GM19193 (cell line): Measurements from ENCODE around the gene FBP2.

Source experiments
- POLR2A ChIP-seq: IDR thresholded peaks from 4 replicates; pipeline ENCODE4 v1.6.1; 2011; ENCODE audit not compliant: insufficient read depth, insufficient read length; ENCODE audit errors: extremely low read depth

Gene FBP2

GRCh38 chr9:94593459-94594345, at the start of gene FBP2:
FBP2 (minus strand) TSS chr9:94593824; CDS start chr9:94593726, 98 bp downstream.
- TF ChIP-seq POLR2A, result no peak

GRCh38 chr9:94643176-94643575, 49.6 kb upstream of the FBP2 start:
- no peak for TF ChIP-seq POLR2A

- no peak for TF ChIP-seq POLR2A
Measured at GRCh38 chr9:94642501-94642900, 48.9 kb upstream of the FBP2 start.

GRCh38 chr9:94639999-94640376, 46.4 kb upstream of the FBP2 start:
- TF ChIP-seq POLR2A, result no peak

DNA sequence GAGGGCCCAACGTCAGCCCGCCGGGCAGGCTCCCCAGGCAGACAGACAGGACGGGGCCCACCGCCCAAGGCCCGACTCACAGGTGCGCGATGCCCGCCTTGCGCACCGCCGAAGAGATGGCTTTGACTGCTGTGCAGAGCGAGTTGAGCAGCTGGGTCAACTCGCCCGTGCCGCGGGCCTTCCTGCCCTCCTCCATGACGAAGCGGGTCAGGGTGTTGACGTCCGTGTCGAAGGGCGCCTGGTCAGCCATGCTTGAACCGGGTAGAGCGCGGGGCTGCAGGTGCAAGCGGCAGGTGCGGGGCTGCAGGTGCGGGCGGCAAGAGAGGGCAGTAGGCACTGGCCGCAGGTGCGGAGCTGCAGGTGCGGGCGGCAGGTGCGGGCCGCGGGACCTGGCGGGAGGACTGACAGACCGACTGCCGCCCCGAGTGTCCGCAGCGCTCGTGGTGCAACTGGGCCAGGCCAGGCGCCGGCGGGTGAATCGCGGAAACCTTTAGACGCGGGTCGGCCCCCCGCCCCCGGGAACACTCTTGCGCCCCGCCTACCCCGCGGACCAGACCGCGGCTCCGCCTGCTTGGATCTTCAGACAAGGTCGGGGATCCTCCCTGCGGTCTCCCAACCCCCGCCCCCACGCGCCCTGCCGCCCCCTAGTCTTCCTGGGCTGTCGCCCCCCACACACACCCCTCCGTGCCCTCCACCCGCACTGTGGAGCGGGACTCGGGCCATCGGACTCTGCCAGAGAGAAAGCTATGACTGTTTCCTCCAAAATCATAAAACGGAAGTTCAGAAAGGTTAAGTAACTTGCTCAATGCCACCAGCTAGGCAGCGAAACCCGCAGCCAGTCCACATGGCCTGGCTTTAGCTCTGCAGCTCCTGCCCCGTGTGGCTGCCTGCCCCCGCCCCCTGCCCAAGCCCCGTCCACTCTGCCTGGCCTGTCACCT, 45.7 kb upstream of the FBP2 start, which contains the start of gene FBP1:
TSS of gene FBP1 (minus strand) at position 458 of the 938 bp plus-strand sequence. CDS start at position 250, 208 bp downstream.
- TF ChIP-seq POLR2A, result no peak

- TF ChIP-seq POLR2A, result no peak
Measured at GRCh38 chr9:94638335-94639060, 44.9 kb upstream of the FBP2 start.

DNA sequence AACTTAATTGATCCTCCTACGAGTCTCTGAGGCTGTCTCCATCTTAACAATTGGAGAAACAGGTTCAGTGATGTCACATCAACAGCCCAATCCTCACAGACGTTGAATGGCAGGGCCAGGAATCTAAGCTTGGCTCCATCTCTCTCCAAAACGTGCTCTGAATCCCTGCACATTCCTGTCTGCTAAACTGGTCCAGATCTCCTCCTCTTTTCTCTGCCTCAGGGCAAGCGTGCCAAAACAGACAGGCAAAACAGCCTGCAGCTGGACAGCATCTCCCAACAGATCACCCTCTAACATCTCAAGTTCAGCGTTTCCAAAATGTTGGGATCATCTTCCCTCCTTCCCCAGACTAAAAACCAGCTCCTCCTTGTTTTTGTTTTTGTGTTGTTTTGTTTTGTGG, 39.1 kb upstream of the FBP2 start:
- TF ChIP-seq POLR2A, result no peak

- no peak for TF ChIP-seq POLR2A
Measured at GRCh38 chr9:94631599-94631998, 38.0 kb upstream of the FBP2 start.

GRCh38 chr9:94630833-94631232, 37.2 kb upstream of the FBP2 start:
- TF ChIP-seq POLR2A, result no peak

DNA sequence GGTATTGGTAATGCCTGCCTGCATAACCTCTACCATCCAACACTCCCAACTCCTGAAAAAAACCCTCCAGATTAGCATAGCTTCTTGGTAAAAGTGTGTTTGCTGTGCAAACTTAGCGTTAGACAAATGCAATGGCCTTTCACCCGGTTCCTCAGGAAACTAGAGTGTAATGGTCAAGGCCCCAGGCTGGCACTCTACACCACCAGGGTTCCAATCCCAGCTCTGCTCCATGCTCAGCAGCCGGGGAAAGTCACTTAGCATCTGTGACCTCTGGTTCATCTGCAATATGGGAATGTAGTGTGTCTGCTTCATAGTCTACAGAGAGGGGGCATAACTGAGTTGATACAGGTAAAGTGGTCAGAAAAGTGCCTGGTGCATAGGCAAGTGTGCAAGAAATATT, 36.7 kb upstream of the FBP2 start:
- no peak for TF ChIP-seq POLR2A

DNA sequence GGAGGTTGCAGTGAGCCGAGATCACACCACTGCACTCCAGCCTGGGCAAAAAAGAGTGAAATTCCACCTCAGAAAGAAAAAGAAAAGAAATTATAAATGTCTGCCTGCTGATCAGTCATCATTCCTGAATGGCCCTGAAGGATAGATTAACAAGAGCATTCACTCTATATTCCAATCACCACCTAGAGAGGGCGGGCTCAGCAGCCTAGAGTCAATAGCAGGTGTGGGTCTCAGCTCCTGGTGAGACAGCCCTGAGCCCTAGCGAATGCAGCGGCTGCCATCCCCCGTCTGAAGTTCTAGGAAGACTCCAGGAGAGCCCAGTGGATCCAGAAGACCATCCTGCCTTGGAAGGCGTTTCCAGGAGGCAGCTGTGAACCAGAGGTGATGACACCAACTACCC, 33.7 kb upstream of the FBP2 start:
- no peak for TF ChIP-seq POLR2A

DNA sequence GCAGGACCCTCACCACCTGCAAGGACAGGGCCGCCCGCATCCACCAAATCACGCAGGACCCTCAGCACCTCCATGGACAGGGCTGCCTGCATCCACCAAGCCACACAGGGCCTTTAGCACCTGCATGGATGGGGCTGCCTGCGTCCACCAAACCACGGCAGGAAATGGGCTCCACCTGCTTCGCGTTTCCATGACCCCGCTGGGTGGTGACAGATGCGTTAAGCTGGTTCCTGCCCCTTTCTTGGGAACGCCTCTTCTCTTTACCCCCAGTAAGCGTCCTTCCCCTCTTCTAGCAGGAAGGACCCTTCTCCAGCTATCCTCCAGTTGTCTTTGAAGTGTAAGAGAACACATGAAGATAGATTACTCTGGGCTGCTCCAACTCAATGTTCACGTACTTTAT, 32.2 kb upstream of the FBP2 start:
- TF ChIP-seq POLR2A, result no peak

DNA sequence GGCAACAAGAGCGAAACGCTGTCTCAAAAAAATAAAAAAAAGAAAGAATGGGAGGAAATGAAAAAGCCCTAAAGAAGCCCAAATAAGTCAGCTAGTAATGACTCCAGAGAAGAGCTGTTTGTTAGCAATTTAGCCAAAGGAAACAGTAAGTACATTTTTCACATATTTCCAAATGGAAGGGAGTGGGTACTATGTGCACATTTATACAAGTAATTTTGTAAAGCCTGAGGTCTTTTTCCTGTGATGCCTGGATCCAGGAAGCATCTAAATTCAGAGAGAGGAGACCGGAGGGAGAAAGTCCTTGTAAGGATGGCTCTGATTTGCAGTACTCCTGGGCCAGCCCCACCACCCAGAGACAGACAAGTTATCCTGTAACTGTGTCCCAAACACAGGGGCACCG, 31.0 kb upstream of the FBP2 start:
- no peak for TF ChIP-seq POLR2A

DNA sequence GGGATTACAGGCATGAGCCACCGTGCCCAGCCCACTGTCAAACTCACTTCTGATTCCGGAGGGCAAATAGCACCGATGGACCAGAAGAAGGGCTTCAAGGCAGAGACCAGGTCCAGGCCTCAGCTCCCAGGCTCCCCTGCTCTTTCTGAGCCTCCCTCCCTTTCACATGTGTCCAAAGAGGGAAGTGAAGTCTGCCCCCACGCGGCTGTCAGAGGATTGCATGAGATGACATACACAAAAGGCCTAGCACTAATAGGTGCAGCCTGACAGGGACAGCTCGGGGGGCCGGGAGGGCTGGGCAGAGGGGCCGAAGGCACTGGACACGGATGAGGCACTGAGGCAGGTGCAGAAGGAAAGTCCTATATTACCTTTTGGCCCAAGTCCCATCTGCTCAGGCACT, 29.6 kb upstream of the FBP2 start:
- no peak for TF ChIP-seq POLR2A
